WTC11 (cell line): ENCODE results near the gene SLITRK5. TPM values are rescaled to one million over a fixed set of nuclear protein-coding genes. Genes with fewer than 3 reads are reported as not detected.

Experiments used
- ATAC-seq: fragments of 200-7000 bp; cut with Tn5 transposase; 2 replicates; pipeline ENCODE4 v1.10.0; 2021; ENCODE audit warnings: mild to moderate bottlenecking, moderate library complexity
- CTCF ChIA-PET: fragments of 300-600 bp; sonication (Branson Sonifier 250); formaldehyde crosslinking; loops from one replicate; lab custom pipeline; 2021; ENCODE audit warnings: antibody characterized with exemption; lab: Charles Lee
- POLR2A ChIA-PET: fragments of 350-600 bp; sonication (Branson Sonifier 250); formaldehyde crosslinking; loops from one replicate; lab custom pipeline; 2021; ENCODE audit warnings: antibody characterized with exemption; lab: Charles Lee
- DNase-seq: peaks from one replicate; pipeline ENCODE4 v3.0.0; 2021; ENCODE audit warnings: low spot score
- H3K27ac Mint-ChIP-seq: 2 replicates; pipeline ENCODE4 v1.8.0; 2021; ENCODE audit warnings: mixed read lengths
- H3K27me3 Mint-ChIP-seq: 2 replicates; pipeline ENCODE4 v1.8.0; 2021; ENCODE audit warnings: low read depth, mild to moderate bottlenecking, moderate library complexity, mixed read lengths
- H3K36me3 Mint-ChIP-seq: 2 replicates; pipeline ENCODE4 v1.8.0; 2021; ENCODE audit warnings: mixed read lengths
- H3K4me1 Mint-ChIP-seq: 2 replicates; pipeline ENCODE4 v1.8.0; 2022; ENCODE audit warnings: mixed read lengths
- H3K4me3 Mint-ChIP-seq: 2 replicates; pipeline ENCODE4 v1.8.0; 2021; ENCODE audit warnings: mild to moderate bottlenecking, moderate library complexity, mixed read lengths
- H3K9me3 Mint-ChIP-seq: 2 replicates; pipeline ENCODE4 v1.8.0; 2021; ENCODE audit warnings: mixed read lengths
- CBFB ChIP-seq: sonication (generic); formaldehyde crosslinking; IDR thresholded peaks from 2 replicates; pipeline ENCODE4 v1.8.1; 2022; ENCODE audit warnings: mild to moderate bottlenecking, low read depth, missing genetic modification reagents
- FOXJ3 ChIP-seq: sonication (generic); formaldehyde crosslinking; IDR thresholded peaks from 2 replicates; pipeline ENCODE4 v1.9.0; 2021; ENCODE audit warnings: missing genetic modification reagents, mild to moderate bottlenecking, borderline replicate concordance
- FOXK1 ChIP-seq: sonication (generic); formaldehyde crosslinking; IDR thresholded peaks from 2 replicates; pipeline ENCODE4 v1.8.0; 2022; ENCODE audit warnings: mild to moderate bottlenecking, moderate library complexity, missing genetic modification reagents
- FOXP1 ChIP-seq: sonication (generic); formaldehyde crosslinking; IDR thresholded peaks from 2 replicates; pipeline ENCODE4 v1.8.0; 2022; ENCODE audit warnings: missing genetic modification reagents, mild to moderate bottlenecking, moderate library complexity, borderline replicate concordance
- JAZF1 ChIP-seq: fragments of 250-450 bp; sonication (Bioruptor Pico); IDR thresholded peaks from 2 replicates; pipeline ENCODE4 v1.9.0; 2021; ENCODE audit warnings: moderate library complexity, mild to moderate bottlenecking, inconsistent platforms
- KAT7 ChIP-seq: sonication (generic); formaldehyde crosslinking; IDR thresholded peaks from 2 replicates; pipeline ENCODE4 v1.8.1; 2023; ENCODE audit warnings: missing genetic modification reagents, mild to moderate bottlenecking, borderline replicate concordance
- MYBL2 ChIP-seq: sonication (generic); formaldehyde crosslinking; IDR thresholded peaks from 2 replicates; pipeline ENCODE4 v1.8.1; 2023; ENCODE audit warnings: mild to moderate bottlenecking, moderate library complexity, missing genetic modification reagents
- NFYB ChIP-seq: sonication (generic); formaldehyde crosslinking; conservative IDR thresholded peaks from 2 replicates; pipeline ENCODE4 v1.8.0; 2022; ENCODE audit warnings: low read depth, missing genetic modification reagents
- NR1H2 ChIP-seq: sonication (generic); formaldehyde crosslinking; IDR thresholded peaks from 2 replicates; pipeline ENCODE4 v1.9.0; 2021; ENCODE audit warnings: mild to moderate bottlenecking, moderate library complexity, missing genetic modification reagents
- PRRX2 ChIP-seq: fragments of 250-450 bp; sonication (Bioruptor Pico); IDR thresholded peaks from 2 replicates; pipeline ENCODE4 v1.8.0; 2021; ENCODE audit warnings: mild to moderate bottlenecking
- SOX15 ChIP-seq: fragments of 250-450 bp; sonication (Bioruptor Pico); IDR thresholded peaks from 2 replicates; pipeline ENCODE4 v1.9.0; 2021; ENCODE audit warnings: mild to moderate bottlenecking
- ZNF232 ChIP-seq: sonication (generic); formaldehyde crosslinking; IDR thresholded peaks from 2 replicates; pipeline ENCODE4 v1.8.0; 2022; ENCODE audit warnings: mild to moderate bottlenecking, missing genetic modification reagents
- ZNF317 ChIP-seq: sonication (generic); formaldehyde crosslinking; IDR thresholded peaks from 2 replicates; pipeline ENCODE4 v1.8.1; 2023; ENCODE audit warnings: low read depth, mild to moderate bottlenecking, moderate library complexity, missing genetic modification reagents, borderline replicate concordance
- total RNA-seq: library from RNA; stranded (reverse); gene quantifications from 3 replicates; pipeline ENCODE4 v1.2.3, GENCODE V29; 2021
- TF ChIP-seq, protein P1 (sequence below): fragments of 250-450 bp; sonication (Bioruptor Pico); IDR thresholded peaks from 2 replicates; pipeline ENCODE4 v2.1.2; 2022; ENCODE audit warnings: mild to moderate bottlenecking, moderate library complexity
- TF ChIP-seq, protein P2 (sequence below): sonication (generic); formaldehyde crosslinking; IDR thresholded peaks from 2 replicates; pipeline ENCODE4 v1.8.1; 2022; ENCODE audit warnings: mild to moderate bottlenecking, missing genetic modification reagents, moderate library complexity, borderline replicate concordance
- TF ChIP-seq, protein P3 (sequence below): sonication (generic); formaldehyde crosslinking; IDR thresholded peaks from 2 replicates; pipeline ENCODE4 v1.8.0; 2023; ENCODE audit warnings: missing genetic modification reagents, mild to moderate bottlenecking, borderline replicate concordance
- TF ChIP-seq, protein P4 (sequence below): fragments of 250-450 bp; sonication (Bioruptor Pico); IDR thresholded peaks from 2 replicates; pipeline ENCODE4 v1.9.0; 2021; ENCODE audit warnings: moderate library complexity, mild to moderate bottlenecking, inconsistent platforms, borderline replicate concordance
- TF ChIP-seq, protein P5 (sequence below): fragments of 200-600 bp; IDR thresholded peaks from 2 replicates; pipeline ENCODE4 v1.8.0; 2022; ENCODE audit warnings: antibody characterized with exemption
- TF ChIP-seq, protein P6 (sequence below): fragments of 250-450 bp; sonication (Bioruptor Pico); IDR thresholded peaks from 2 replicates; pipeline ENCODE4 v1.9.0; 2021; ENCODE audit warnings: mild to moderate bottlenecking, borderline replicate concordance
- TF ChIP-seq, protein P7 (sequence below): sonication (generic); formaldehyde crosslinking; IDR thresholded peaks from 2 replicates; pipeline ENCODE4 v1.8.0; 2022; ENCODE audit warnings: missing genetic modification reagents

The SLITRK5 gene
- total RNA-seq, 1 experiment from 2014 or later = 3.7 TPM

GRCh38 chr13:87666831-87667230 is 4.3 kb upstream of the SLITRK5 start:
- ATAC-seq (no peak), DNase-seq (no peak)
- ChIA-PET CTCF (no interaction called here), POLR2A (no interaction called here)
- H3K4me1 Mint-ChIP-seq = peaks cover 15% of the 10 kb centered on the region
- H3K27ac Mint-ChIP-seq = no peak overlapping the region
- TF ChIP-seq MYBL2 (CRISPR knock-in tag) (no peak), NR1H2 (no peak), FOXP1 (CRISPR knock-in tag) (no peak), ZNF317 (CRISPR knock-in tag) (no peak), CBFB (CRISPR knock-in tag) (no peak), SOX15 (CRISPR knock-in tag) (no peak), ZNF232 (CRISPR knock-in tag) (no peak), FOXK1 (no peak), KAT7 (CRISPR knock-in tag) (no peak), PRRX2 (no peak), NFYB (no peak), FOXJ3 (no peak), JAZF1 (CRISPR knock-in tag) (no peak)
- TF ChIP-seq, protein P1, sequence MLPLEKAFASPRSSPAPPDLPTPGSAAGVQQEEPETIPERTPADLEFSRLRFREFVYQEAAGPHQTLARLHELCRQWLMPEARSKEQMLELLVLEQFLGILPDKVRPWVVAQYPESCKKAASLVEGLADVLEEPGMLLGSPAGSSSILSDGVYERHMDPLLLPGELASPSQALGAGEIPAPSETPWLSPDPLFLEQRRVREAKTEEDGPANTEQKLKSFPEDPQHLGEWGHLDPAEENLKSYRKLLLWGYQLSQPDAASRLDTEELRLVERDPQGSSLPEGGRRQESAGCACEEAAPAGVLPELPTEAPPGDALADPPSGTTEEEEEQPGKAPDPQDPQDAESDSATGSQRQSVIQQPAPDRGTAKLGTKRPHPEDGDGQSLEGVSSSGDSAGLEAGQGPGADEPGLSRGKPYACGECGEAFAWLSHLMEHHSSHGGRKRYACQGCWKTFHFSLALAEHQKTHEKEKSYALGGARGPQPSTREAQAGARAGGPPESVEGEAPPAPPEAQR = no peak
- TF ChIP-seq, protein P2, sequence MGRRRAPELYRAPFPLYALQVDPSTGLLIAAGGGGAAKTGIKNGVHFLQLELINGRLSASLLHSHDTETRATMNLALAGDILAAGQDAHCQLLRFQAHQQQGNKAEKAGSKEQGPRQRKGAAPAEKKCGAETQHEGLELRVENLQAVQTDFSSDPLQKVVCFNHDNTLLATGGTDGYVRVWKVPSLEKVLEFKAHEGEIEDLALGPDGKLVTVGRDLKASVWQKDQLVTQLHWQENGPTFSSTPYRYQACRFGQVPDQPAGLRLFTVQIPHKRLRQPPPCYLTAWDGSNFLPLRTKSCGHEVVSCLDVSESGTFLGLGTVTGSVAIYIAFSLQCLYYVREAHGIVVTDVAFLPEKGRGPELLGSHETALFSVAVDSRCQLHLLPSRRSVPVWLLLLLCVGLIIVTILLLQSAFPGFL (CRISPR knock-in tag) = no peak
- TF ChIP-seq, protein P3, sequence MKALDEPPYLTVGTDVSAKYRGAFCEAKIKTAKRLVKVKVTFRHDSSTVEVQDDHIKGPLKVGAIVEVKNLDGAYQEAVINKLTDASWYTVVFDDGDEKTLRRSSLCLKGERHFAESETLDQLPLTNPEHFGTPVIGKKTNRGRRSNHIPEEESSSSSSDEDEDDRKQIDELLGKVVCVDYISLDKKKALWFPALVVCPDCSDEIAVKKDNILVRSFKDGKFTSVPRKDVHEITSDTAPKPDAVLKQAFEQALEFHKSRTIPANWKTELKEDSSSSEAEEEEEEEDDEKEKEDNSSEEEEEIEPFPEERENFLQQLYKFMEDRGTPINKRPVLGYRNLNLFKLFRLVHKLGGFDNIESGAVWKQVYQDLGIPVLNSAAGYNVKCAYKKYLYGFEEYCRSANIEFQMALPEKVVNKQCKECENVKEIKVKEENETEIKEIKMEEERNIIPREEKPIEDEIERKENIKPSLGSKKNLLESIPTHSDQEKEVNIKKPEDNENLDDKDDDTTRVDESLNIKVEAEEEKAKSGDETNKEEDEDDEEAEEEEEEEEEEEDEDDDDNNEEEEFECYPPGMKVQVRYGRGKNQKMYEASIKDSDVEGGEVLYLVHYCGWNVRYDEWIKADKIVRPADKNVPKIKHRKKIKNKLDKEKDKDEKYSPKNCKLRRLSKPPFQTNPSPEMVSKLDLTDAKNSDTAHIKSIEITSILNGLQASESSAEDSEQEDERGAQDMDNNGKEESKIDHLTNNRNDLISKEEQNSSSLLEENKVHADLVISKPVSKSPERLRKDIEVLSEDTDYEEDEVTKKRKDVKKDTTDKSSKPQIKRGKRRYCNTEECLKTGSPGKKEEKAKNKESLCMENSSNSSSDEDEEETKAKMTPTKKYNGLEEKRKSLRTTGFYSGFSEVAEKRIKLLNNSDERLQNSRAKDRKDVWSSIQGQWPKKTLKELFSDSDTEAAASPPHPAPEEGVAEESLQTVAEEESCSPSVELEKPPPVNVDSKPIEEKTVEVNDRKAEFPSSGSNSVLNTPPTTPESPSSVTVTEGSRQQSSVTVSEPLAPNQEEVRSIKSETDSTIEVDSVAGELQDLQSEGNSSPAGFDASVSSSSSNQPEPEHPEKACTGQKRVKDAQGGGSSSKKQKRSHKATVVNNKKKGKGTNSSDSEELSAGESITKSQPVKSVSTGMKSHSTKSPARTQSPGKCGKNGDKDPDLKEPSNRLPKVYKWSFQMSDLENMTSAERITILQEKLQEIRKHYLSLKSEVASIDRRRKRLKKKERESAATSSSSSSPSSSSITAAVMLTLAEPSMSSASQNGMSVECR (CRISPR knock-in tag) = no peak
- TF ChIP-seq, protein P4, sequence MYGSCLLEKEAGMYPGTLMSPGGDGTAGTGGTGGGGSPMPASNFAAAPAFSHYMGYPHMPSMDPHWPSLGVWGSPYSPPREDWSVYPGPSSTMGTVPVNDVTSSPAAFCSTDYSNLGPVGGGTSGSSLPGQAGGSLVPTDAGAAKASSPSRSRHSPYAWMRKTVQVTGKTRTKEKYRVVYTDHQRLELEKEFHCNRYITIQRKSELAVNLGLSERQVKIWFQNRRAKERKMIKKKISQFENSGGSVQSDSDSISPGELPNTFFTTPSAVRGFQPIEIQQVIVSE (CRISPR knock-in tag) = no peak
- TF ChIP-seq, protein P5, sequence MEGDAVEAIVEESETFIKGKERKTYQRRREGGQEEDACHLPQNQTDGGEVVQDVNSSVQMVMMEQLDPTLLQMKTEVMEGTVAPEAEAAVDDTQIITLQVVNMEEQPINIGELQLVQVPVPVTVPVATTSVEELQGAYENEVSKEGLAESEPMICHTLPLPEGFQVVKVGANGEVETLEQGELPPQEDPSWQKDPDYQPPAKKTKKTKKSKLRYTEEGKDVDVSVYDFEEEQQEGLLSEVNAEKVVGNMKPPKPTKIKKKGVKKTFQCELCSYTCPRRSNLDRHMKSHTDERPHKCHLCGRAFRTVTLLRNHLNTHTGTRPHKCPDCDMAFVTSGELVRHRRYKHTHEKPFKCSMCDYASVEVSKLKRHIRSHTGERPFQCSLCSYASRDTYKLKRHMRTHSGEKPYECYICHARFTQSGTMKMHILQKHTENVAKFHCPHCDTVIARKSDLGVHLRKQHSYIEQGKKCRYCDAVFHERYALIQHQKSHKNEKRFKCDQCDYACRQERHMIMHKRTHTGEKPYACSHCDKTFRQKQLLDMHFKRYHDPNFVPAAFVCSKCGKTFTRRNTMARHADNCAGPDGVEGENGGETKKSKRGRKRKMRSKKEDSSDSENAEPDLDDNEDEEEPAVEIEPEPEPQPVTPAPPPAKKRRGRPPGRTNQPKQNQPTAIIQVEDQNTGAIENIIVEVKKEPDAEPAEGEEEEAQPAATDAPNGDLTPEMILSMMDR = no peak
- TF ChIP-seq, protein P6, sequence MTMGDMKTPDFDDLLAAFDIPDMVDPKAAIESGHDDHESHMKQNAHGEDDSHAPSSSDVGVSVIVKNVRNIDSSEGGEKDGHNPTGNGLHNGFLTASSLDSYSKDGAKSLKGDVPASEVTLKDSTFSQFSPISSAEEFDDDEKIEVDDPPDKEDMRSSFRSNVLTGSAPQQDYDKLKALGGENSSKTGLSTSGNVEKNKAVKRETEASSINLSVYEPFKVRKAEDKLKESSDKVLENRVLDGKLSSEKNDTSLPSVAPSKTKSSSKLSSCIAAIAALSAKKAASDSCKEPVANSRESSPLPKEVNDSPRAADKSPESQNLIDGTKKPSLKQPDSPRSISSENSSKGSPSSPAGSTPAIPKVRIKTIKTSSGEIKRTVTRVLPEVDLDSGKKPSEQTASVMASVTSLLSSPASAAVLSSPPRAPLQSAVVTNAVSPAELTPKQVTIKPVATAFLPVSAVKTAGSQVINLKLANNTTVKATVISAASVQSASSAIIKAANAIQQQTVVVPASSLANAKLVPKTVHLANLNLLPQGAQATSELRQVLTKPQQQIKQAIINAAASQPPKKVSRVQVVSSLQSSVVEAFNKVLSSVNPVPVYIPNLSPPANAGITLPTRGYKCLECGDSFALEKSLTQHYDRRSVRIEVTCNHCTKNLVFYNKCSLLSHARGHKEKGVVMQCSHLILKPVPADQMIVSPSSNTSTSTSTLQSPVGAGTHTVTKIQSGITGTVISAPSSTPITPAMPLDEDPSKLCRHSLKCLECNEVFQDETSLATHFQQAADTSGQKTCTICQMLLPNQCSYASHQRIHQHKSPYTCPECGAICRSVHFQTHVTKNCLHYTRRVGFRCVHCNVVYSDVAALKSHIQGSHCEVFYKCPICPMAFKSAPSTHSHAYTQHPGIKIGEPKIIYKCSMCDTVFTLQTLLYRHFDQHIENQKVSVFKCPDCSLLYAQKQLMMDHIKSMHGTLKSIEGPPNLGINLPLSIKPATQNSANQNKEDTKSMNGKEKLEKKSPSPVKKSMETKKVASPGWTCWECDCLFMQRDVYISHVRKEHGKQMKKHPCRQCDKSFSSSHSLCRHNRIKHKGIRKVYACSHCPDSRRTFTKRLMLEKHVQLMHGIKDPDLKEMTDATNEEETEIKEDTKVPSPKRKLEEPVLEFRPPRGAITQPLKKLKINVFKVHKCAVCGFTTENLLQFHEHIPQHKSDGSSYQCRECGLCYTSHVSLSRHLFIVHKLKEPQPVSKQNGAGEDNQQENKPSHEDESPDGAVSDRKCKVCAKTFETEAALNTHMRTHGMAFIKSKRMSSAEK (CRISPR knock-in tag) = no peak
- TF ChIP-seq, protein P7, sequence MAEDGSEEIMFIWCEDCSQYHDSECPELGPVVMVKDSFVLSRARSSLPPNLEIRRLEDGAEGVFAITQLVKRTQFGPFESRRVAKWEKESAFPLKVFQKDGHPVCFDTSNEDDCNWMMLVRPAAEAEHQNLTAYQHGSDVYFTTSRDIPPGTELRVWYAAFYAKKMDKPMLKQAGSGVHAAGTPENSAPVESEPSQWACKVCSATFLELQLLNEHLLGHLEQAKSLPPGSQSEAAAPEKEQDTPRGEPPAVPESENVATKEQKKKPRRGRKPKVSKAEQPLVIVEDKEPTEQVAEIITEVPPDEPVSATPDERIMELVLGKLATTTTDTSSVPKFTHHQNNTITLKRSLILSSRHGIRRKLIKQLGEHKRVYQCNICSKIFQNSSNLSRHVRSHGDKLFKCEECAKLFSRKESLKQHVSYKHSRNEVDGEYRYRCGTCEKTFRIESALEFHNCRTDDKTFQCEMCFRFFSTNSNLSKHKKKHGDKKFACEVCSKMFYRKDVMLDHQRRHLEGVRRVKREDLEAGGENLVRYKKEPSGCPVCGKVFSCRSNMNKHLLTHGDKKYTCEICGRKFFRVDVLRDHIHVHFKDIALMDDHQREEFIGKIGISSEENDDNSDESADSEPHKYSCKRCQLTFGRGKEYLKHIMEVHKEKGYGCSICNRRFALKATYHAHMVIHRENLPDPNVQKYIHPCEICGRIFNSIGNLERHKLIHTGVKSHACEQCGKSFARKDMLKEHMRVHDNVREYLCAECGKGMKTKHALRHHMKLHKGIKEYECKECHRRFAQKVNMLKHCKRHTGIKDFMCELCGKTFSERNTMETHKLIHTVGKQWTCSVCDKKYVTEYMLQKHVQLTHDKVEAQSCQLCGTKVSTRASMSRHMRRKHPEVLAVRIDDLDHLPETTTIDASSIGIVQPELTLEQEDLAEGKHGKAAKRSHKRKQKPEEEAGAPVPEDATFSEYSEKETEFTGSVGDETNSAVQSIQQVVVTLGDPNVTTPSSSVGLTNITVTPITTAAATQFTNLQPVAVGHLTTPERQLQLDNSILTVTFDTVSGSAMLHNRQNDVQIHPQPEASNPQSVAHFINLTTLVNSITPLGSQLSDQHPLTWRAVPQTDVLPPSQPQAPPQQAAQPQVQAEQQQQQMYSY = no peak
- H3K9me3 Mint-ChIP-seq = no peaks in the 10 kb centered on the region
- no peak overlapping the region for H3K4me3 Mint-ChIP-seq
- no peaks in the 10 kb centered on the region for H3K27me3 Mint-ChIP-seq
- H3K36me3 Mint-ChIP-seq = no peaks in the 10 kb centered on the region
